Measurements from ENCODE around the gene IFFO2.

IFFO2 gene

GRCh38 chr1:18956193-18957135, at the start of gene IFFO2:
IFFO2 (minus strand) TSS chr1:18956676; CDS start chr1:18956332, 344 bp downstream.
- DNase-seq: peak; percentile 70

GRCh38 chr1:19006000-19006399, 49.5 kb upstream of the IFFO2 start:
- no peak for DNase-seq

- DNase-seq: no peak
Observed at GRCh38 chr1:19003371-19004290, 47.2 kb upstream of the IFFO2 start.

GRCh38 chr1:19000065-19000464, 43.6 kb upstream of the IFFO2 start:
- DNase-seq: no peak

GRCh38 chr1:18999359-18999758, 42.9 kb upstream of the IFFO2 start:
- no peak for DNase-seq

GRCh38 chr1:18998016-18998724, 41.7 kb upstream of the IFFO2 start:
- DNase-seq: no peak

- no peak for DNase-seq
Observed at GRCh38 chr1:18997508-18997907, 41.0 kb upstream of the IFFO2 start.

- DNase-seq: no peak
Observed at GRCh38 chr1:18996548-18997177, 40.2 kb upstream of the IFFO2 start.

- DNase-seq: no peak
Observed at GRCh38 chr1:18994381-18994780, 37.9 kb upstream of the IFFO2 start.

- DNase-seq: no peak
Observed at GRCh38 chr1:18992646-18993045, 36.2 kb upstream of the IFFO2 start.

GRCh38 chr1:18991585-18991984, 35.1 kb upstream of the IFFO2 start:
- DNase-seq: no peak

GRCh38 chr1:18989896-18990295, 33.4 kb upstream of the IFFO2 start:
- no peak for DNase-seq

- no peak for DNase-seq
Observed at GRCh38 chr1:18989176-18989799, 32.8 kb upstream of the IFFO2 start.

GRCh38 chr1:18981242-18981641, 24.8 kb upstream of the IFFO2 start:
- DNase-seq: no peak

- no peak for DNase-seq
Observed at GRCh38 chr1:18978706-18979105, 22.2 kb upstream of the IFFO2 start.

- DNase-seq: no peak
Observed at GRCh38 chr1:18977428-18977827, 21.0 kb upstream of the IFFO2 start.

- DNase-seq: no peak
Observed at GRCh38 chr1:18976096-18976495, 19.6 kb upstream of the IFFO2 start.

GRCh38 chr1:18974606-18975005, 18.1 kb upstream of the IFFO2 start:
- DNase-seq: no peak

- DNase-seq: no peak
Observed at GRCh38 chr1:18974005-18974404, 17.5 kb upstream of the IFFO2 start.

- DNase-seq: no peak
Observed at GRCh38 chr1:18973446-18973955, 17.0 kb upstream of the IFFO2 start.

GRCh38 chr1:18972991-18973390, 16.5 kb upstream of the IFFO2 start:
- no peak for DNase-seq

- no peak for DNase-seq
Observed at GRCh38 chr1:18972531-18972930, 16.1 kb upstream of the IFFO2 start.
